ENCODE measurements around the gene NEK5.

DNA sequence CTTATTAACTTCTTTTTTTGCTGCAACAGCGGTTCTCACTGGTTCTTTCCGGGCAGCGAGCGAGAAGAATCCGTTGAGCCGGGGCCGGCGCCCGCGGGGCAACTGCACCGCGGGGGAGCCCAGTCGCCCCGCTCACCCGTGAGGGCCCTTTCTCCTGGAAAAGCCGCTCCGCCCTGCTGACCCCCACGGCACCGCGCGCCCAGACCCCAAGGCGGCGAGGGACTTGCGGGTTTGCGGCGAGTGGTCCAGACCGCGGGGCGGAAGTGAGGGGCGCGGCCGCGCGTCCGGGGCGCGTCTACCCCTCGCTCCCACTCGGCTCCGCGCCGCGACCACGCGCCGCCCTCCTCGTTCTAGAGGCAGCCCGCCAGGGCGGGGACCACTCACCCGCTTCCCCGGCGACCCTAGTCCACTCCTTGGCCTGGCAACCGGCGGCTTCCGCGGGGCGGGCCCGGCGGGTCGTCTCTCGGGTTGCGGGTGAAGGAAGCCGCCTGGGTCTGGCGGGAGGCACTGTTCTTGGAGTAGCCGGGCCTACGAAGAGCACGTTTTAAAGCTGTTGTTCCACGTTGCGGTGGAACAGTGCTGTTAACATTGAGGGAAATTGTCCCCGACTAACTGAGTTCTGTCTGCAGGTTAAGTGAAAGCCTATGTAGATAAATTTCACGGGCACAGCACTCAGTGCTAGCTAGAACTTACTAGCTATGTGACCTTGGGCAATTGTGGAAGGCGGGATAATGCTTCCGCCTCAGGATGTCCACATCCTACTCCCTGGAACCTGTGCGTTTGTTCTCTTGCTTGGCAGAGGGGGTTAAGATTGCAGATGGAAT is 30.5 kb upstream of the NEK5 start, which contains the start of gene NEK3:
- TF ChIP-seq CTCF (IDR thresholded peaks at IDR 0.05 in 4 of 5, conservative IDR thresholded peaks at IDR 0.05 in 1 of 5) (no peak), POLR2A (IDR thresholded peaks at IDR 0.05) (no peak)

All from gastrocnemius medialis (tissue), 4 donors.